Astrocyte (in vitro differentiated cells and primary cell): Measurements from ENCODE around the gene SYNPO2. TPM values are rescaled to one million over a fixed set of nuclear protein-coding genes. Genes with fewer than 3 reads are reported as not detected.

Source experiments
- DNase-seq: peaks from one replicate; pipeline ENCODE4 v3.0.0-alpha.2; 2010; ENCODE audit warnings: low read depth
- FAIRE-seq: peaks from 2 replicates; lab custom pipeline; 2011; peaks lifted over from hg19 to GRCh38; lab: Jason Lieb, UNC
- H2AFZ ChIP-seq: 2 replicates; pipeline ENCODE4 v1.6.0; 2012; ENCODE audit warnings: low read depth, low read length, inconsistent platforms
- H3K27ac ChIP-seq: 2 replicates; pipeline ENCODE4 v1.5.1; 2011; ENCODE audit warnings: low read depth, low read length, inconsistent platforms
- H3K27me3 ChIP-seq: 2 replicates; pipeline ENCODE4 v1.6.0; 2011; ENCODE audit warnings: low read length, inconsistent platforms; ENCODE audit not compliant: insufficient read depth
- H3K36me3 ChIP-seq: 2 replicates; pipeline ENCODE4 v1.5.1; 2011; ENCODE audit warnings: low read length, inconsistent platforms; ENCODE audit not compliant: insufficient read depth
- H3K4me1 ChIP-seq: 2 replicates; pipeline ENCODE4 v1.5.1; 2011; ENCODE audit warnings: low read length, inconsistent platforms; ENCODE audit not compliant: insufficient read depth
- H3K4me2 ChIP-seq: 2 replicates; pipeline ENCODE4 v1.6.0; 2012; ENCODE audit warnings: low read length, inconsistent platforms
- H3K4me3 ChIP-seq: 2 replicates; pipeline ENCODE4 v1.5.1; 2011; ENCODE audit warnings: low read depth, mild to moderate bottlenecking, low read length, inconsistent platforms; ENCODE audit not compliant: insufficient read depth
- H3K79me2 ChIP-seq: 2 replicates; pipeline ENCODE4 v1.6.0; 2012; ENCODE audit warnings: mild to moderate bottlenecking, low read length, inconsistent platforms; ENCODE audit not compliant: insufficient read depth
- H3K9ac ChIP-seq: 2 replicates; pipeline ENCODE4 v1.6.0; 2012; ENCODE audit warnings: mild to moderate bottlenecking, low read length, inconsistent platforms
- H3K9me3 ChIP-seq: 2 replicates; pipeline ENCODE4 v1.5.1; 2012; ENCODE audit warnings: low read depth, mild to moderate bottlenecking, low read length, inconsistent platforms; ENCODE audit not compliant: insufficient read depth
- H4K20me1 ChIP-seq: 2 replicates; pipeline ENCODE4 v1.6.0; 2012; ENCODE audit warnings: low read length, inconsistent platforms; ENCODE audit not compliant: insufficient read depth
- H3K27ac Mint-ChIP-seq: one replicate; pipeline ENCODE4 v1.8.0; 2021; ENCODE audit warnings: mild to moderate bottlenecking, mixed read lengths; ENCODE audit not compliant: unreplicated experiment
- H3K27me3 Mint-ChIP-seq: one replicate; pipeline ENCODE4 v1.8.0; 2021; ENCODE audit warnings: low read depth, mixed read lengths; ENCODE audit not compliant: unreplicated experiment
- H3K36me3 Mint-ChIP-seq: one replicate; pipeline ENCODE4 v1.8.0; 2021; ENCODE audit warnings: low read depth, mixed read lengths; ENCODE audit not compliant: unreplicated experiment
- H3K4me1 Mint-ChIP-seq: one replicate; pipeline ENCODE4 v1.8.0; 2021; ENCODE audit warnings: low read depth, mixed read lengths; ENCODE audit not compliant: unreplicated experiment
- H3K4me3 Mint-ChIP-seq: one replicate; pipeline ENCODE4 v1.8.0; 2021; ENCODE audit warnings: mild to moderate bottlenecking, moderate library complexity, mixed read lengths; ENCODE audit not compliant: unreplicated experiment
- H3K9me3 Mint-ChIP-seq: one replicate; pipeline ENCODE4 v1.8.0; 2021; ENCODE audit warnings: mild to moderate bottlenecking, mixed read lengths; ENCODE audit not compliant: unreplicated experiment
- EZH2 ChIP-seq: IDR thresholded peaks from 2 replicates; pipeline ENCODE4 v1.6.1; 2012; ENCODE audit warnings: mild to moderate bottlenecking, low read length, inconsistent platforms; ENCODE audit not compliant: insufficient read depth
- total RNA-seq: library from RNA; stranded (reverse); gene quantifications from 2 replicates; pipeline ENCODE4 v1.2.1, GENCODE V29; 2021
- TF ChIP-seq, protein P1 (sequence below): IDR thresholded peaks from 2 replicates; pipeline ENCODE4 v1.5.1; 2011; ENCODE audit warnings: low read depth, mild to moderate bottlenecking, inconsistent platforms, low read length, moderate library complexity; ENCODE audit not compliant: insufficient read depth

The SYNPO2 gene
- total RNA-seq, 1 donor from 2014 or later, result 4.2 TPM

GRCh38 chr4:118917582-118917981, 28.9 kb downstream of the SYNPO2 start:
- Histone ChIP-seq H3K4me2 (peak overlapping the region; percentile 71), H3K9me3 (no peaks in the 10 kb centered on the region), H3K36me3 (no peaks in the 10 kb centered on the region), H3K4me3 (no peak overlapping the region), H3K27me3 (no peaks in the 10 kb centered on the region), H2AFZ (no peak overlapping the region), H4K20me1 (no peaks in the 10 kb centered on the region), H3K27ac (peak overlapping the region; percentile 59), H3K4me1 (peaks cover 24% of the 10 kb centered on the region), H3K9ac (no peak overlapping the region), H3K79me2 (no peaks in the 10 kb centered on the region)
- no peaks in the 10 kb centered on the region for H3K36me3 Mint-ChIP-seq
- no peak overlapping the region for H3K4me3 Mint-ChIP-seq
- H3K27ac Mint-ChIP-seq, result peak overlapping the region; percentile 41
- peaks cover 20% of the 10 kb centered on the region for H3K4me1 Mint-ChIP-seq
- no peak for FAIRE-seq
- no peaks in the 10 kb centered on the region for H3K27me3 Mint-ChIP-seq
- H3K9me3 Mint-ChIP-seq, result no peaks in the 10 kb centered on the region
- DNase-seq, result no peak
- no peak for TF ChIP-seq EZH2
- TF ChIP-seq, protein P1, sequence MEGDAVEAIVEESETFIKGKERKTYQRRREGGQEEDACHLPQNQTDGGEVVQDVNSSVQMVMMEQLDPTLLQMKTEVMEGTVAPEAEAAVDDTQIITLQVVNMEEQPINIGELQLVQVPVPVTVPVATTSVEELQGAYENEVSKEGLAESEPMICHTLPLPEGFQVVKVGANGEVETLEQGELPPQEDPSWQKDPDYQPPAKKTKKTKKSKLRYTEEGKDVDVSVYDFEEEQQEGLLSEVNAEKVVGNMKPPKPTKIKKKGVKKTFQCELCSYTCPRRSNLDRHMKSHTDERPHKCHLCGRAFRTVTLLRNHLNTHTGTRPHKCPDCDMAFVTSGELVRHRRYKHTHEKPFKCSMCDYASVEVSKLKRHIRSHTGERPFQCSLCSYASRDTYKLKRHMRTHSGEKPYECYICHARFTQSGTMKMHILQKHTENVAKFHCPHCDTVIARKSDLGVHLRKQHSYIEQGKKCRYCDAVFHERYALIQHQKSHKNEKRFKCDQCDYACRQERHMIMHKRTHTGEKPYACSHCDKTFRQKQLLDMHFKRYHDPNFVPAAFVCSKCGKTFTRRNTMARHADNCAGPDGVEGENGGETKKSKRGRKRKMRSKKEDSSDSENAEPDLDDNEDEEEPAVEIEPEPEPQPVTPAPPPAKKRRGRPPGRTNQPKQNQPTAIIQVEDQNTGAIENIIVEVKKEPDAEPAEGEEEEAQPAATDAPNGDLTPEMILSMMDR, result no peak

- Histone ChIP-seq H3K36me3 (no peaks in the 10 kb centered on the region), H3K79me2 (no peaks in the 10 kb centered on the region), H3K4me2 (peak overlapping the region; percentile 71), H2AFZ (no peak overlapping the region), H3K4me1 (peaks cover 24% of the 10 kb centered on the region), H3K27ac (peak overlapping the region; percentile 59), H3K4me3 (no peak overlapping the region), H3K27me3 (no peaks in the 10 kb centered on the region), H3K9ac (no peak overlapping the region), H4K20me1 (no peaks in the 10 kb centered on the region), H3K9me3 (no peaks in the 10 kb centered on the region)
- no peaks in the 10 kb centered on the region for H3K9me3 Mint-ChIP-seq
- H3K27ac Mint-ChIP-seq, result peak overlapping the region; percentile 87
- H3K4me1 Mint-ChIP-seq, result peaks cover 20% of the 10 kb centered on the region
- DNase-seq (peak; percentile 92), FAIRE-seq (peak; percentile 84)
- no peaks in the 10 kb centered on the region for H3K27me3 Mint-ChIP-seq
- no peaks in the 10 kb centered on the region for H3K36me3 Mint-ChIP-seq
- TF ChIP-seq EZH2, result no peak
- TF ChIP-seq, protein P1, result no peak
- no peak overlapping the region for H3K4me3 Mint-ChIP-seq
These were observed 29.7 kb downstream of the SYNPO2 start for GRCh38 chr4:118918388-118918787.

DNA sequence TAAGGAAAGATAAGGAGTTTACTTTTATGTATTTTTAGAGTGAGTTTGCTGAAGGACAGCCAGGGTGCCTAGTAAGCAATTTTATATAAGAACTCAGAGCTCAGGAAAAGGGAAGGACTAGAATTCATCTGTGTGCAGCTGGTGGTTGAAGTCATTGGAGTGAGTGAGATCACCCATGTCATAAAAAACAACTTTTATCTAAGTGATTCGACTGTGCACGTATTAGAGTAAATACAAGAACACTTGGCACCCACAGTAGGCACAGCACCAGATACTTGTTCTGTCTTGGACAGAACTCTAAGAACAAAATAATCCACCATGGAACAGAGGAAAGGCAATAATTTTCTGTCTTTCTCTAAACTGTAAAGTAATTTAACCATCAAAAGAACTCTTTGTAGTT, 31.6 kb downstream of the SYNPO2 start:
- H3K27me3 Mint-ChIP-seq, result no peaks in the 10 kb centered on the region
- H3K27ac Mint-ChIP-seq, result no peak overlapping the region
- no peaks in the 10 kb centered on the region for H3K9me3 Mint-ChIP-seq
- Histone ChIP-seq H3K9me3 (no peaks in the 10 kb centered on the region), H3K27me3 (no peaks in the 10 kb centered on the region), H4K20me1 (no peaks in the 10 kb centered on the region), H3K9ac (no peak overlapping the region), H3K4me2 (no peak overlapping the region), H3K27ac (no peak overlapping the region), H3K4me1 (peaks cover 24% of the 10 kb centered on the region), H3K4me3 (no peak overlapping the region), H3K36me3 (no peaks in the 10 kb centered on the region), H2AFZ (no peak overlapping the region), H3K79me2 (no peaks in the 10 kb centered on the region)
- no peak overlapping the region for H3K4me3 Mint-ChIP-seq
- TF ChIP-seq, protein P1, result no peak
- no peak for TF ChIP-seq EZH2
- no peak for FAIRE-seq
- H3K36me3 Mint-ChIP-seq, result no peaks in the 10 kb centered on the region
- H3K4me1 Mint-ChIP-seq, result peaks cover 24% of the 10 kb centered on the region
- DNase-seq, result peak; percentile 51
